GM12865 (cell line): ENCODE measurements around the gene SRM.
"Not testable (repeated sequence)": the region's sequence is repeated elsewhere in the genome, so short reads cannot be mapped to it uniquely, and the experiment has no call there.

Experiments used
- DNase-seq: peaks from one replicate; pipeline ENCODE4 v3.0.0; 2010; ENCODE audit warnings: low read depth
- H3K4me3 ChIP-seq: 2 replicates; pipeline ENCODE4 v1.5.1; 2011; ENCODE audit warnings: mild to moderate bottlenecking, low read depth, low read length, control low read depth
- CTCF ChIP-seq: IDR thresholded peaks from 2 replicates; pipeline ENCODE4 v1.5.1; 2011; ENCODE audit warnings: low read length, control low read depth, low read depth, inconsistent platforms; ENCODE audit not compliant: insufficient read depth; ENCODE audit errors: missing control alignments

The SRM gene

DNA sequence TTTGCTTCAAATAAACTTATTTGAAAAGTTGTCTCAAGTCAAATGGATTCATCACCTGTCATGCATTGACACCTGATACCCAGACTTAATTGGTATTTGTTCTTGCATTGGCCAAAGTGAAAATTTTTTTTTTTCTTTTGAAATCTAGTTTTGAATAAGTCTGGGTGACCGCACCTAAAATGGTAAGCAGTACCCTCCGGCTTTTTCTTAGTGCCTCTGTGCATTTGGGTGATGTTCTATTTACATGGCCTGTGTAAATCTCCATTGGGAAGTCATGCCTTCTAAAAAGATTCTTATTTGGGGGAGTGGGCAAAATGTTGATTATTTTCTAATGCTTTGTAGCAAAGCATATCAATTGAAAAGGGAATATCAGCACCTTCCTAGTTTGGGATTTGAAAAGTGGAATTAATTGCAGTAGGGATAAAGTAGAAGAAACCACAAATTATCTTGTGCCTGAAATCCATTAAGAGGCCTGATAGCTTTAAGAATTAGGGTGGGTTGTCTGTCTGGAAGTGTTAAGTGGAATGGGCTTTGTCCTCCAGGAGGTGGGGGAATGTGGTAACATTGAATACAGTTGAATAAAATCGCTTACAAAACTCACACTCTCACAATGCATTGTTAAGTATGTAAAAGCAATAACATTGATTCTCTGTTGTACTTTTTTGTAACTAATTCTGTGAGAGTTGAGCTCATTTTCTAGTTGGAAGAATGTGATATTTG is 35.5 kb downstream of the SRM start:
- DNase-seq: no peak
- TF ChIP-seq CTCF: no peak
- H3K4me3 ChIP-seq: no peak overlapping the region

DNA sequence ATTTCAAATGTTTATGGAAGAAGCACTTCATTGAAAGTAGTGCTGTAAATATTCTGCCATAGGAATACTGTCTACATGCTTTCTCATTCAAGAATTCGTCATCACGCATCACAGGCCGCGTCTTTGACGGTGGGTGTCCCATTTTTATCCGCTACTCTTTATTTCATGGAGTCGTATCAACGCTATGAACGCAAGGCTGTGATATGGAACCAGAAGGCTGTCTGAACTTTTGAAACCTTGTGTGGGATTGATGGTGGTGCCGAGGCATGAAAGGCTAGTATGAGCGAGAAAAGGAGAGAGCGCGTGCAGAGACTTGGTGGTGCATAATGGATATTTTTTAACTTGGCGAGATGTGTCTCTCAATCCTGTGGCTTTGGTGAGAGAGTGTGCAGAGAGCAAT is 36.6 kb downstream of the SRM start:
- no peak for DNase-seq
- TF ChIP-seq CTCF: no peak
- H3K4me3 ChIP-seq: no peak overlapping the region

DNA sequence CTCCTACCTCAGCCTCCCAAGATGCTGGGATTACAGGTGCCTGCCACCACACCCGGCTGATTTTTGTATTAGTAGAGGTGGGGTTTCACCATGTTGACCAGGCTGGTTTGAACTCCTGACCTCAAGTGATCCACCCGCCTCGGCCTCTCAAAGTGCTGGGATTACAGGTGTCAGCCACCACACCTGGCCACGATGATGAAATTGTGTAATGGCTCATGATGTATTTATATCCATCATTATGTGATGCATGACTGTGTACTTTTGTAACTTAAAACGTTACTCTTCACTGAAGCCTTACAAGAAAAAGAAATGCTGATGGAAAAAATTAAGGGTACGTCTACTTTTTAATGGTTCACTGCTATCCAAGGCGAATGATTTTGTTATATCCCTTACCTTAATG is 39.8 kb downstream of the SRM start:
- no peak for TF ChIP-seq CTCF
- DNase-seq: no peak
- no peak overlapping the region for H3K4me3 ChIP-seq

DNA sequence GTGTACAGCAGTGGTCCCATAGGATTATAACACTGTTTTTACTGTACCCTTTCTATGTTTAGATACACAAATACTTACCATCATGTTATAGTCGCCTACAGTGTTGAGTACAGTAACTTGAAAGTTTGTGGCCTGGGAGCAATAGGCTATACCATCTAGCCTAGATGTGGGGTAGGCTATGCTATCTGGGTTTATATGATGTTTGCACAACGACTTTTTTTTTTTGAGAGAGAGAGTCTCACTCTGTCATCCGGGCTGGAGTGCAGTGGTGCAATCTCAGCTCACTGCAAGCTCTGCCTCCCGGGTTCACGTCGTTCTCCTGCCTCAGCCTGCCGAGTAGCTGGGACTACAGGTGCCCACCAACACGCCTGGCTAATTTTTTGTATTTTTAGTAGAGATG is 40.5 kb downstream of the SRM start:
- not testable (repeated sequence) for H3K4me3 ChIP-seq, DNase-seq

GRCh38 chr1:11013160-11013531 is 46.7 kb downstream of the SRM start:
- DNase-seq: no peak
- peak overlapping the region; percentile 95 for H3K4me3 ChIP-seq
- no peak for TF ChIP-seq CTCF

DNA sequence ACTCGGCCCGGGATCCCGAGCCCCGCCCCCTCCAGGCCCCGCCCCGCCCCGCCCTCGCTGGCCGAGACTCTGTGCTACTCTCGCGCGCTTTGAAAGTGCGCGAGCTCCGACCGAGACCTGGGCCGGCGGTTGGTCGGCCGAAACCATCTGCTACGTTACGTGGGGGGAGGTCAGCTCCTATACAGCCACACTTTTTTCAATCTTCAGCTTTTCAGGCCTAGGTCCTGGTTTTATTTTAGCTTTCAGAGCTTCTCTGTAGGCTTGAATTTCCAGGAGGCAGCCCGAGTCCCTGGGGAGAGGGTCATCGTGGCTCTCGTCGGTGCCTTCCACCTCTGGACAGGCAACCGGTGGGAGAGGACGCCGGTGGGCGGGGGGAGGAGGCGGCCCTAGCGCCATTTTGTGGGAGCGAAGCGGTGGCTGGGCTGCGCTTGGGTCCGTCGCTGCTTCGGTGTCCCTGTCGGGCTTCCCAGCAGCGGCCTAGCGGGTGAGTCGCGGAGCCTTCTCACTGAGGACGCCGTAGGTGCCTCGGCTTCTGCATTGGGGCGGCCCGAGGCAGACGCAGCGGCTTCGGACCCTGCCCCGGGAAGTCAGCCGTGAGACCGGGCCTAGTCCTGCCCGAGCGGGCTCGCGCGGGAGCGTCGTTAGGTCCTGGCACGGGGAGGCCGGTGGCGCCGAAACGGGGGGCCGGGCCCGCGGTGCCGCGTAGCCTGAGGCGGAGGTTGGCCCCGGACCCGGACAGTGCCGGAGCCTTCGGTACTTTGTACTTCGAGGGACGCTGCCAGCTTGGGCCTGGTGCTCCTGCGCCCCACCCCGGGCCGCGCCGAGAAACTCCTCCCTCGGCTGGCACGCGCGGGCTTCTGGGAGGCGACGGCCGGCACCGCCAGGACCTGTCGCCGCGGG is 47.3 kb downstream of the SRM start, which contains the start of gene TARDBP:
Gene TARDBP, plus strand, starts transcription at position 395 of the 900 bp plus-strand sequence. CDS start 1,074 bp downstream, outside the sequence.
- H3K4me3 ChIP-seq: peak within 1 kb of the TSS; percentile 95
- no peak for TF ChIP-seq CTCF
- peak; percentile 94 for DNase-seq
